Measurements from ENCODE around the gene PPP1R36. TPM values are rescaled to one million over a fixed set of nuclear protein-coding genes. Genes with fewer than 3 reads are reported as not detected.
"Not testable (repeated sequence)": the region's sequence is repeated elsewhere in the genome, so short reads cannot be mapped to it uniquely, and the experiment has no call there.

Gene PPP1R36
- total and polyA plus RNA-seq, 10 donors, result 0.26 to 1.1 (median 0.42) TPM; not detected in 2

DNA sequence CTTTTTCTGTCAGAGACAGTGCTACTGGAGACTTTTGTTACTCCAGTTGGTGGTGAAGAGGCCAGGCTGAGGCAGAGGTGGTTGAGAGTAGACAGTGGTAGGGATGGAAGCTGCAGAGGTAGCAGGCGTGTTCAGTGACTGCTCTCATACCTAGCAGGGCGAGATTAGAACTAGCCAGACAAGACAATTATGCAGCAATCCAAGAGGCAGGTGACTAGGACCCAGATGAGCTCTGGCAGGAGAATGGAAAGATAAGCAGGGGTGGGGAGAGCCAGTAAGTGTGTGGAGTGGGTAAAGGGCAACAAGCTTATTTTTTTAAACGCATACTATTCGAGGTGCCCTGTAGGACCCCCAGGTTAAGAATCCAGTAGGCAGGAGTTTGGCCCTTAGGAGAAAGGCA is 4.8 kb downstream of the PPP1R36 start:
- WGBS, 5 donors, result 80 to 90% (median 87%) methylated on average over 4 of the region's 4 CpGs
- no peaks in the 10 kb centered on the region for H3K9me3 ChIP-seq
- H3K27me3 ChIP-seq (replicated peaks in 1 of 7), result peaks cover 0 to 18% (median 11%) of the 10 kb centered on the region in 7 donors
- no peak for DNase-seq
- no peaks in the 10 kb centered on the region for H3K36me3 ChIP-seq
- no peak overlapping the region for H3K27ac ChIP-seq
- no peak for TF ChIP-seq POLR2AphosphoS5 (IDR thresholded peaks at IDR 0.05)
- TF ChIP-seq, protein P1, sequence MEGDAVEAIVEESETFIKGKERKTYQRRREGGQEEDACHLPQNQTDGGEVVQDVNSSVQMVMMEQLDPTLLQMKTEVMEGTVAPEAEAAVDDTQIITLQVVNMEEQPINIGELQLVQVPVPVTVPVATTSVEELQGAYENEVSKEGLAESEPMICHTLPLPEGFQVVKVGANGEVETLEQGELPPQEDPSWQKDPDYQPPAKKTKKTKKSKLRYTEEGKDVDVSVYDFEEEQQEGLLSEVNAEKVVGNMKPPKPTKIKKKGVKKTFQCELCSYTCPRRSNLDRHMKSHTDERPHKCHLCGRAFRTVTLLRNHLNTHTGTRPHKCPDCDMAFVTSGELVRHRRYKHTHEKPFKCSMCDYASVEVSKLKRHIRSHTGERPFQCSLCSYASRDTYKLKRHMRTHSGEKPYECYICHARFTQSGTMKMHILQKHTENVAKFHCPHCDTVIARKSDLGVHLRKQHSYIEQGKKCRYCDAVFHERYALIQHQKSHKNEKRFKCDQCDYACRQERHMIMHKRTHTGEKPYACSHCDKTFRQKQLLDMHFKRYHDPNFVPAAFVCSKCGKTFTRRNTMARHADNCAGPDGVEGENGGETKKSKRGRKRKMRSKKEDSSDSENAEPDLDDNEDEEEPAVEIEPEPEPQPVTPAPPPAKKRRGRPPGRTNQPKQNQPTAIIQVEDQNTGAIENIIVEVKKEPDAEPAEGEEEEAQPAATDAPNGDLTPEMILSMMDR (IDR thresholded peaks at IDR 0.05 in 8 of 11, conservative IDR thresholded peaks at IDR 0.05 in 3 of 11), result no peak
- no peak for TF ChIP-seq POLR2A (IDR thresholded peaks at IDR 0.05)
- intact Hi-C loops (cut with DNase I; ENCODE audit: low total_unique reads), result no loop called here
- no peak overlapping the region for H3K4me3 ChIP-seq
- peaks cover 8 to 13% (median 10%) of the 10 kb centered on the region in 6 donors for H3K4me1 ChIP-seq

DNA sequence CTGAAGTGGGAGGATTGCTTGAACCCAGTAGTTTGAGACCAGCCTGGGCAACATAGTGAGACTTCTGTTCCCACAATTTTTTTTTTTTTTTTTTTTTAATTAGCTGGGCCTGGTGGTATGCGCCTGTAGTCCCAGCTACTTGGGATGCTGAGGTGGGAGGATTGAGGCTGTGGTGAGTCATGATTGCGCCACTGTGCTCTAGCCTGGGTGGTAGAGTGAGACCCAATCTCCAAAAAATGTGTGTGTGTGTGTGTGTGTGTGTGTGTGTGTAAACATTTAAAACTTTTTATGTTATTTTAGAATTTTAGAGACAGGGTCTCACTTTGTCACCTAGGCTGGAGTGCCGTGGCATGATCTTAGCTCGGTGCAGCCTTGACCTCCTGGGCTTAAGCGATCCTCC is 6.8 kb downstream of the PPP1R36 start:
- H3K9me3 ChIP-seq, result no peaks in the 10 kb centered on the region
- peaks cover 0 to 3% (median 0%) of the 10 kb centered on the region in 7 donors for H3K27me3 ChIP-seq (replicated peaks in 1 of 7)
- H3K27ac ChIP-seq, result no peak overlapping the region
- no peak for TF ChIP-seq POLR2AphosphoS5 (IDR thresholded peaks at IDR 0.05)
- no peak for TF ChIP-seq POLR2A (IDR thresholded peaks at IDR 0.05)
- TF ChIP-seq, protein P1 (IDR thresholded peaks at IDR 0.05 in 8 of 11, conservative IDR thresholded peaks at IDR 0.05 in 3 of 11), result no peak
- intact Hi-C loops (cut with DNase I; ENCODE audit: low total_unique reads), result no loop called here
- DNase-seq, result no peak
- H3K36me3 ChIP-seq, result no peaks in the 10 kb centered on the region
- H3K4me3 ChIP-seq, result no peak overlapping the region
- 92 to 99% (median 95%) methylated on average over 5 of the region's 5 CpGs for WGBS, 5 donors
- H3K4me1 ChIP-seq, result no peaks in the 10 kb centered on the region

DNA sequence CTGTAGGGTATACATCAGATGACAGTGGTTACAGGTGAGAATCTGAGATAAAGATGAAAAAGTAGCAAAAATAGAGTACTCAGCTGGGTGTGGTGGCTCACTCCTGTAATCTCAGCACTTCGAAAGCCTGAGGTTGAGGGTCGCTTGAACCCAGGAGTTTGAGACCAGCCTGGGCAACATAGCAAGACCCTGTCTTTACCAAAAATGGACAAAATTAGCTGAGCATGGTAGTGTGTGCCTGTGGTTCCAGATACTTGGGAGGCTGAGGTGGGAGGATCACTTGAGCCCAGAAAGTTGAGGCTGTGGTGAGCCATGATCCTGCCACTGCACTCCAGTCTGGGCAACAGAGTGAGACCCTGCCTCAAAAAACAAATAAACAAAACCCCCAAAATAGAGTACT is 8.5 kb downstream of the PPP1R36 start:
- H3K4me1 ChIP-seq; H3K27me3 ChIP-seq (replicated peaks in 1 of 7); H3K27ac ChIP-seq; DNase-seq; H3K36me3 ChIP-seq; intact Hi-C loops (cut with DNase I; ENCODE audit: low total_unique reads); H3K9me3 ChIP-seq; H3K4me3 ChIP-seq: not testable (repeated sequence)
- WGBS, 5 donors, result 91 to 100% (median 95%) methylated on average over 2 of the region's 2 CpGs

DNA sequence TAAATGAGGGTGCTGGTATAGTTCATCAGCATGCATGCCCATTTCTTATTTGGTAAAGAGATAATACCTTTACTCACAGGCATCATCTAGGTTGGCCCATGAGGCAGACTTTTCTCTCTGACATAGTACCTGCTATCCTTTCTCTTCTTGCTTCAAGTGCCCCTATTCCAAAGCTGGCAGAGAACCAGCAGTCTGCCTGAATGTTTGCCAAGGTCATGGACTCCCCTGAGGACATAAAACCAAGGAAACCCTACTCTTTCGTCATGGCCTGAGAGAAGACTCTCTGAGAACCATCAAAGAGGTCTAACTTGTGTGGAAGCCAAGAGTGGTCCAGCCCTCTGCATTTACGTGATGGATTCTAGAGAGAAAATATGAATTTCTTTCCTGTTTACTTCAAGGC is 11.9 kb downstream of the PPP1R36 start:
- H3K9me3 ChIP-seq, result no peaks in the 10 kb centered on the region
- DNase-seq, result no peak
- H3K27me3 ChIP-seq (replicated peaks in 1 of 7), result no peaks in the 10 kb centered on the region
- 59 to 76% (median 72%) methylated on average over 2 of the region's 2 CpGs for WGBS, 5 donors
- no peak for TF ChIP-seq POLR2A (IDR thresholded peaks at IDR 0.05)
- TF ChIP-seq, protein P1 (IDR thresholded peaks at IDR 0.05 in 8 of 11, conservative IDR thresholded peaks at IDR 0.05 in 3 of 11), result no peak
- TF ChIP-seq POLR2AphosphoS5 (IDR thresholded peaks at IDR 0.05), result no peak
- H3K4me3 ChIP-seq, result no peak overlapping the region
- no peaks in the 10 kb centered on the region for H3K36me3 ChIP-seq
- intact Hi-C loops (cut with DNase I; ENCODE audit: low total_unique reads), result no loop called here
- no peak overlapping the region for H3K27ac ChIP-seq
- H3K4me1 ChIP-seq, result peaks cover 0 to 6% (median 3%) of the 10 kb centered on the region in 6 donors

DNA sequence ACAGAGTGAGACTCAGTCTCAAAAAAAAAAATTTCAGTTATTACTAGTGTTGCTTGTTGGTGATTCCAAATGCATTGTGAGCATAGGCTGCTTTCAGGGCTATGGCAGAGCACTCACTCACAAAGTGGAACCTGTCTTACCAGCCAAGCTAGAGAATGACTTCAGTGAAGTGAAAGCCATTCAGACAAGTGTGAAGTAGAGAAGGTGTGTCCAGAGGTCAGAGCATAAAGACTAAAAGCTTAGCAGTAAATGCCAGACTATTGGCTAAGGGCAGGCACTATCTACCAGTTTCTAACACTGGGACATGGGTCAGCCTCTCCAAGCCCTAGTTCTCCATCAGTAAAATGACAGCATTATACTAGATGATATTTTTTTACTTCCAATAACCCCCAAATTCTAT is 12.7 kb downstream of the PPP1R36 start:
- no peak overlapping the region for H3K4me3 ChIP-seq
- no peak for DNase-seq
- intact Hi-C loops (cut with DNase I; ENCODE audit: low total_unique reads), result no loop called here
- TF ChIP-seq POLR2A (IDR thresholded peaks at IDR 0.05) (no peak), POLR2AphosphoS5 (IDR thresholded peaks at IDR 0.05) (no peak)
- TF ChIP-seq, protein P1 (IDR thresholded peaks at IDR 0.05 in 8 of 11, conservative IDR thresholded peaks at IDR 0.05 in 3 of 11), result no peak
- no peak overlapping the region for H3K27ac ChIP-seq
- no peaks in the 10 kb centered on the region for H3K36me3 ChIP-seq
- H3K27me3 ChIP-seq (replicated peaks in 1 of 7), result no peaks in the 10 kb centered on the region
- peaks cover 0 to 8% (median 6%) of the 10 kb centered on the region in 6 donors for H3K4me1 ChIP-seq
- no peaks in the 10 kb centered on the region for H3K9me3 ChIP-seq
